ENCODE data around the gene ARL2BP. TPM values are rescaled to one million over a fixed set of nuclear protein-coding genes. Genes with fewer than 3 reads are reported as not detected.

ARL2BP gene
- total and polyA plus RNA-seq, 12 donors, result 32.6 to 136 (median 57.9) TPM

DNA sequence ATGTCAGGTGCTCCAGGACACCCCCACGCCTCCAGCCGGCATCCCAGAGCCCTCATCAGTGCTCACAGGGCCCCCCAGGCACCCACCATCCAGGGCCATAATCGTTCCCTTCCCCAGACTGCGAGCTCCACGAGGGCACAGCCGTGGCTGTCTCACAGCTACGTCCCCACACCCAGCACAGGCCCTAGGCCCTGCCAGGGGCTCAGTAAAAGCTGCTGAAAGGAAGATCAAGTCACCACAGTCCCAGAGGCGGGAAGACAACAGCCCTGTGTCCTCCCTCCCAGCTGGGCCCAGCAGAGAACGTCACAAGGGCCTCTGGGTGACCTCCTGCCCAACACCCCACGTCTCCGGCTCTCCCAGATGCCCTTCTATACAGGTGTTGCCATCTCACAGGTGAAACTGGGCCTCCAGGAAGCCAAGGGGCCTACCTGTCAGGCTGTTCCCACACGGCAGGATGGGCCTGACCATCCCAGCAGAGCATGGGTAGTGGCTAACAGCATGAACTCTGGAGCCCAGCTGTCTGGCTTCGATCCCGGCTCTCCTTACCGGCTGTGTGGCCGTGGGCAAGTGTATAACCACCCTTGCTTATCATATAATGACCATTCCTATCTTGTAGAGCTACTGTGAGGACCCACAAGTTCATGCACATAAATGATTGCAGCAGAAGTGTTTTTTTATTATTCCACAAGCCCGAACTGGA, 17.9 kb downstream of the ARL2BP start:
- 80 to 95% (median 89%) methylated on average over 10 to 17 of the region's 17 CpGs for WGBS, 4 donors
- DNase-seq, result no peak
- no peak overlapping the region for H3K4me3 ChIP-seq
- H3K27ac ChIP-seq, result no peak overlapping the region
- intact Hi-C loops (cut with DNase I), result no loop called here
- H3K9me3 ChIP-seq (replicated peaks in 1 of 3), result no peaks in the 10 kb centered on the region
- H3K36me3 ChIP-seq (replicated peaks in 1 of 2), result no peaks in the 10 kb centered on the region
- no peaks in the 10 kb centered on the region for H3K27me3 ChIP-seq
- no peaks in the 10 kb centered on the region for H3K4me1 ChIP-seq (replicated peaks in 1 of 2)
- no peak for TF ChIP-seq POLR2A (IDR thresholded peaks at IDR 0.05)
- TF ChIP-seq, protein P1, sequence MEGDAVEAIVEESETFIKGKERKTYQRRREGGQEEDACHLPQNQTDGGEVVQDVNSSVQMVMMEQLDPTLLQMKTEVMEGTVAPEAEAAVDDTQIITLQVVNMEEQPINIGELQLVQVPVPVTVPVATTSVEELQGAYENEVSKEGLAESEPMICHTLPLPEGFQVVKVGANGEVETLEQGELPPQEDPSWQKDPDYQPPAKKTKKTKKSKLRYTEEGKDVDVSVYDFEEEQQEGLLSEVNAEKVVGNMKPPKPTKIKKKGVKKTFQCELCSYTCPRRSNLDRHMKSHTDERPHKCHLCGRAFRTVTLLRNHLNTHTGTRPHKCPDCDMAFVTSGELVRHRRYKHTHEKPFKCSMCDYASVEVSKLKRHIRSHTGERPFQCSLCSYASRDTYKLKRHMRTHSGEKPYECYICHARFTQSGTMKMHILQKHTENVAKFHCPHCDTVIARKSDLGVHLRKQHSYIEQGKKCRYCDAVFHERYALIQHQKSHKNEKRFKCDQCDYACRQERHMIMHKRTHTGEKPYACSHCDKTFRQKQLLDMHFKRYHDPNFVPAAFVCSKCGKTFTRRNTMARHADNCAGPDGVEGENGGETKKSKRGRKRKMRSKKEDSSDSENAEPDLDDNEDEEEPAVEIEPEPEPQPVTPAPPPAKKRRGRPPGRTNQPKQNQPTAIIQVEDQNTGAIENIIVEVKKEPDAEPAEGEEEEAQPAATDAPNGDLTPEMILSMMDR (IDR thresholded peaks at IDR 0.05), result no peak

DNA sequence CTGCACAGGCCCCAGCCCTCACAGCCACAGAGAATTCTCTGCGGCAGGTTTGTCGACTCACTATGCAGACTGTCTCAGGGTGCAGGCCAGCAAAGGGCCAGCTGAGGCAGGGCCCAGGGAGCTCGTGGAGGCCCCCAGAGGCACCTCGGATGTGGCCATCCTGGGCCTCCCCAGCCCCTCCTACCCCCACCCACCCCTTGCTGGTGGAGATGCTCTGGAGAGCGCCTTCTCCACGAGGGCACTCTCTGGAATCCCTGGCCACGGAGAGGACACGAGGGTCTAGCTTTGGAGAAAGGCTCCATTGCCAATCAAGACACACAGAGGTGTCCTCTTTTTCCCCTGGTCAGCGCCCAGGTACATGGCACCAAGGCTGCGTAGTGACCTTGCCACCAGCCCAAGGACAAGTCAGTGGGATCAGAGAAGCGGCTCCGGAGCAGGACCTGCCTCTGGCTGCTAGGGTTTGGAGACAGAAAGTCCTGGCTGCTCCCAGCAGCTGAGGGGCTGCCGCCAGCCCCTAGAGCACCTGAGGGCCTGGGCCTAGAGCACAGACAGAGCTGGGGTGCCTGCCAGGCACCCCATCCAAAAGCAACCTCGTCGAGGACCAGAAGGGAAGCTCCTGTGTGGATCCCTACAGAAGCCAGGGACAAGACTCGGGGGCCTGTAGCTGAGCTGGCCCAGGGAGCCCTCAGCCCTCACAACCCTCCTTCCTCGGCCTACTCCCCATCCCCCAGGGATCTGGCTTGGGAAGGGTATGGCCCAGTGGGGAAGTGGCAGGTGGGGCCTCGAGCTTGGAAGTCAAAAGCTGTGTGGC, 18.7 kb downstream of the ARL2BP start:
- intact Hi-C loops (cut with DNase I), result no loop called here
- Histone ChIP-seq H3K36me3 (replicated peaks in 1 of 2) (no peaks in the 10 kb centered on the region), H3K4me1 (replicated peaks in 1 of 2) (no peaks in the 10 kb centered on the region), H3K27ac (no peak overlapping the region), H3K27me3 (no peaks in the 10 kb centered on the region), H3K9me3 (replicated peaks in 1 of 3) (no peaks in the 10 kb centered on the region), H3K4me3 (no peak overlapping the region)
- TF ChIP-seq, protein P1 (IDR thresholded peaks at IDR 0.05), result no peak
- no peak for DNase-seq
- WGBS, 4 donors, result 76 to 88% (median 83%) methylated on average over 4 to 18 of the region's 18 CpGs

GRCh38 chr16:57264381-57264780, 19.3 kb downstream of the ARL2BP start:
- WGBS, 4 donors, result 88 to 90% (median 89%) methylated on average over 8 of the region's 8 CpGs
- TF ChIP-seq, protein P1 (IDR thresholded peaks at IDR 0.05), result no peak
- no peak for TF ChIP-seq POLR2A (IDR thresholded peaks at IDR 0.05)
- Histone ChIP-seq H3K4me3 (no peak overlapping the region), H3K9me3 (replicated peaks in 1 of 3) (no peaks in the 10 kb centered on the region), H3K4me1 (replicated peaks in 1 of 2) (no peaks in the 10 kb centered on the region), H3K27ac (no peak overlapping the region), H3K27me3 (no peaks in the 10 kb centered on the region), H3K36me3 (replicated peaks in 1 of 2) (no peaks in the 10 kb centered on the region)
- intact Hi-C loops (cut with DNase I), result no loop called here
- DNase-seq, result no peak

GRCh38 chr16:57264950-57265371, 19.9 kb downstream of the ARL2BP start:
- Histone ChIP-seq H3K27ac (no peak overlapping the region), H3K9me3 (replicated peaks in 1 of 3) (no peaks in the 10 kb centered on the region), H3K4me3 (no peak overlapping the region), H3K27me3 (no peaks in the 10 kb centered on the region), H3K36me3 (replicated peaks in 1 of 2) (no peaks in the 10 kb centered on the region), H3K4me1 (replicated peaks in 1 of 2) (no peaks in the 10 kb centered on the region)
- DNase-seq, result no peak
- WGBS, 4 donors, result 80 to 96% (median 92%) methylated on average over 5 to 11 of the region's 11 CpGs
- TF ChIP-seq, protein P1 (IDR thresholded peaks at IDR 0.05), result no peak
- TF ChIP-seq POLR2A (IDR thresholded peaks at IDR 0.05), result no peak
- intact Hi-C loops (cut with DNase I), result no loop called here
